ENCODE results near the gene UBE4B. TPM values are rescaled to one million over a fixed set of nuclear protein-coding genes. Genes with fewer than 3 reads are reported as not detected.

UBE4B gene
- total and polyA plus RNA-seq, 9 of the 15 experiments (the other 6 are each of a cell fraction or from before 2014, with no cell fraction given): 11.7 to 73.7 (median 40.1) TPM

DNA sequence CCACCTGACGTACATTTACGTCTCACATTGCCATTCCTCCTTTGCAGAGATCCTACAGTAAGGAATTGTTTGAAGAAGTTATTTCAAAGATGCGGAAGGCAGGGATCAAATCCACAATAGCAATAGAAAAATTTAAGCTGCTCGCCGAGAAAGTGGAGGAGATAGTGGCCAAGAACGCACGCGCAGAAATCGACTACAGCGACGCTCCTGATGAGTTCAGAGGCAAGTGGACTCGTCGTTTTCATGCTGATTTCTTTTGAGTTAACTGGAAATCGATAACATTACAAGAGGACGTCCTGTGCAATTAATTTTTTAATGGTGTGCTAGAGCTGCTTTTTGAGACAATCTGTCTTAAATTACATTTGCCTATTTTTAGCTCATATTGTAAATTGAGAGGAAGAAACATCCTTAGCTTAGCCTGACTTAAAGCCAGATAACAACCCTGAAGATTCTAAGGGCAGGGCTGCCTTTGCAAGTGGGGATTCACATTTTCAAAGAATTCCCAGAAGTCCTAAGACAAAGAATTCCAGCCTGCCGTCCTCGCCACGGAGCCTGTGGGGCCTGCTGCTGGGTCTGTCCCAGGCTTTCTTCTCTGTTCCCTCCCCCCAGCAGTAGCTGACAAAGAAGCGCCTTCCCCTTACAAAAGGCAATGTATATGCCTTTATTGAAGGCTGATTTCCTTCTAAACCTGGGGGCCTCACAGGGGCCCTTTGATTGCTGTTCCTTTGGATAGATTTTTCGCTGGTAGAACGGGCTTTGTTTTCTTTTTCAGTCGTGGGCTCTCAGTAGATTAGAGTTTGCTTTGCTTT, 146.0 kb downstream of the UBE4B start:
- Histone ChIP-seq H3K27ac (ENCODE audit: extremely low read depth, low read depth, low read length) (no peak overlapping the region), H3K9me1 (ENCODE audit: control insufficient read depth, insufficient read depth, low read length) (no peaks in the 10 kb centered on the region), H3K4me1 (replicated peaks in 1 of 2; ENCODE audit: control insufficient read depth in 2 of 2, insufficient read depth in 2 of 2, low read length in 2 of 2) (no peaks in the 10 kb centered on the region), H3K36me3 (ENCODE audit: control insufficient read depth, insufficient read depth, low read length) (peaks cover 39% of the 10 kb centered on the region), H3K79me2 (ENCODE audit: control insufficient read depth, insufficient read depth, low read length) (no peaks in the 10 kb centered on the region), H2AFZ (ENCODE audit: low read depth, low read length) (no peak overlapping the region), H3K27me3 (ENCODE audit: control insufficient read depth in 2 of 2, insufficient read depth in 2 of 2, low read length in 2 of 2) (no peaks in the 10 kb centered on the region), H3K4me2 (ENCODE audit: insufficient read depth, low read length) (no peak overlapping the region), H3K9ac (ENCODE audit: insufficient read depth in 1 of 2, low read depth in 2 of 2, low read length in 2 of 2) (no peak overlapping the region), H3K9me3 (replicated peaks; ENCODE audit: control insufficient read depth, insufficient read depth, low read depth, low read length) (no peaks in the 10 kb centered on the region), H4K20me1 (replicated peaks; ENCODE audit: control insufficient read depth, insufficient read depth, low read length) (no peaks in the 10 kb centered on the region), H3K4me3 (no peak overlapping the region)
- intact Hi-C loops (cut with micrococcal nuclease): no loop called here
- ChIA-PET POLR2A (interaction anchor here (0.6 to 1.0 kb wide), 2 partner anchors 11 to 12 kb away, joined by 3 to 4 read pairs; no protein-coding TSS in a partner anchor), CTCF (ENCODE audit: low intra/inter-chr PET ratio) (no interaction called here)
- ATAC-seq (no peak), DNase-seq (ENCODE audit: extremely low read depth in 1 of 4, low spot score in 3 of 4) (no peak), FAIRE-seq (no peak)
- TF ChIP-seq U2AF2 (optimal IDR thresholded peaks at IDR 0.05; ENCODE audit: low read depth, low read length): no peak
- TF ChIP-seq BCOR (IDR thresholded peaks at IDR 0.05): no peak
- TF ChIP-seq TCF7L2 (IDR thresholded peaks at IDR 0.05; ENCODE audit: low read depth, low read length): no peak
- TF ChIP-seq GATA2 (CRISPR knock-in tag; IDR thresholded peaks at IDR 0.05): no peak
- WGBS (ENCODE audit: insufficient coverage, low coverage, missing lambda C conversion rate): 89% methylated on average over 22 of the region's 22 CpGs
- no TSS peak for BruUV-seq (replicated peaks)
- in situ Hi-C loops (cut with MboI): no loop called here

DNA sequence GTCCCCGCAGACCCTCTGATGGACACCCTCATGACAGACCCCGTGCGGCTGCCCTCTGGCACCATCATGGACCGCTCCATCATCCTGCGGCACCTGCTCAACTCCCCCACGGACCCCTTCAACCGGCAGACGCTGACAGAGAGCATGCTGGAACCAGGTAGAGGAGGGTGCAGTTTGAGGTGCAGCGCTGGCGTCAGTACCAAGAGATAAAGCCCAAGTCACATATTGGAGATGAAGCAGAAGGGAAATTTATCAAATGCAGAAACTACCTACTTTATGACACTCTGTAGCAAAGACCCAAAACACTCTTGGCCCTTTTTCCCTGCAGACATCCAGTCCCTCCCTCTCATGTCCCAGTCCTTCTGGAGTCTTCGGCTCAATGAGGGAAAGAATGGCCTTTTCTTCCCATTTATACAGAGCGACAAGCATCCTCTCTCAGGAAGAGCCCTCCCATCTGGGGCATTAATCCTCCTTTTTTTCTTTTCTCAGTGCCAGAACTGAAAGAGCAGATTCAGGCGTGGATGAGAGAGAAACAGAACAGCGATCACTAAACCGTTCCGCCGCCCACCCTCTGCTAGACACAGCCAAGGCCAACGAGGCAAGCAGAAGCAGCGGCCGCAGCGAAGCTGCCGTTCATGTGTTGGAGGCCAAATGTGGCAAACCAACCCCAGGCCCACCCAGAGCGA, 146.8 kb downstream of the UBE4B start:
- BruUV-seq (replicated peaks): no TSS peak
- FAIRE-seq (no peak), DNase-seq (ENCODE audit: extremely low read depth in 1 of 4, low spot score in 3 of 4) (no peak), ATAC-seq (no peak)
- intact Hi-C loops (cut with micrococcal nuclease) (no loop called here), in situ Hi-C loops (cut with MboI) (no loop called here)
- H3K79me2 ChIP-seq (ENCODE audit: control insufficient read depth, insufficient read depth, low read length): no peaks in the 10 kb centered on the region
- H3K27me3 ChIP-seq (ENCODE audit: control insufficient read depth in 2 of 2, insufficient read depth in 2 of 2, low read length in 2 of 2): no peaks in the 10 kb centered on the region
- peak overlapping the region in 1 of 2 experiments; percentile 61; a peak in 1 of 4 replicates for H3K9ac ChIP-seq (ENCODE audit: insufficient read depth in 1 of 2, low read depth in 2 of 2, low read length in 2 of 2)
- no peaks in the 10 kb centered on the region for H3K4me1 ChIP-seq (replicated peaks in 1 of 2; ENCODE audit: control insufficient read depth in 2 of 2, insufficient read depth in 2 of 2, low read length in 2 of 2)
- no peak for TF ChIP-seq ZBTB7A (IDR thresholded peaks at IDR 0.05; ENCODE audit: borderline replicate concordance, control insufficient read depth, low read depth, low read length)
- no peak for TF ChIP-seq PYGO2 (tag; IDR thresholded peaks at IDR 0.05)
- TF ChIP-seq XRCC4 (IDR thresholded peaks at IDR 0.05; ENCODE audit: extremely low read depth, insufficient read depth, insufficient read length): no peak
- TF ChIP-seq CHD4 (IDR thresholded peaks at IDR 0.05; ENCODE audit: insufficient read depth, insufficient replicate concordance, low read depth, low read length, poor library complexity, severe bottlenecking): no peak
- TF ChIP-seq NFIX (CRISPR knock-in tag; IDR thresholded peaks at IDR 0.05; ENCODE audit: low read depth): no peak
- no peak for TF ChIP-seq TCF7 (IDR thresholded peaks at IDR 0.05; ENCODE audit: borderline replicate concordance)
- TF ChIP-seq CREBBP (IDR thresholded peaks at IDR 0.05; ENCODE audit: low read depth, low read length): no peak
- TF ChIP-seq KHSRP (IDR thresholded peaks at IDR 0.05): no peak
- H3K4me2 ChIP-seq (ENCODE audit: insufficient read depth, low read length): no peak overlapping the region
- H3K9me1 ChIP-seq (ENCODE audit: control insufficient read depth, insufficient read depth, low read length): no peaks in the 10 kb centered on the region
- H2AFZ ChIP-seq (ENCODE audit: low read depth, low read length): no peak overlapping the region
- H3K36me3 ChIP-seq (ENCODE audit: control insufficient read depth, insufficient read depth, low read length): peaks cover 37% of the 10 kb centered on the region
- H3K9me3 ChIP-seq (replicated peaks; ENCODE audit: control insufficient read depth, insufficient read depth, low read depth, low read length): no peaks in the 10 kb centered on the region
- 91% methylated on average over 23 of the region's 23 CpGs for WGBS (ENCODE audit: insufficient coverage, low coverage, missing lambda C conversion rate)
- no peak overlapping the region for H3K27ac ChIP-seq (ENCODE audit: extremely low read depth, low read depth, low read length)
- ChIA-PET POLR2A (no interaction called here), CTCF (ENCODE audit: low intra/inter-chr PET ratio) (no interaction called here)
- no peak overlapping the region for H3K4me3 ChIP-seq
- no peaks in the 10 kb centered on the region for H4K20me1 ChIP-seq (replicated peaks; ENCODE audit: control insufficient read depth, insufficient read depth, low read length)

Data from K562 (cell line).